ENCODE measurements around the gene CLDN1. TPM values are rescaled to one million over a fixed set of nuclear protein-coding genes. Genes with fewer than 3 reads are reported as not detected.
A peak's percentile ranks its signal among the peaks of the same experiment; 100 is the strongest.

The CLDN1 gene
- total RNA-seq, result 1 to 10 TPM in 1 of 4 donors, under 1 TPM in 2, not detected in 1; 0.92 to 1.2 (median 0.99) TPM

- peaks cover 11 to 26% (median 20%) of the 10 kb centered on the region in 4 donors for H3K4me1 ChIP-seq
- no peak for DNase-seq (ENCODE audit: extremely low spot score)
- no peak within 1 kb of the TSS for H3K27ac ChIP-seq (replicated peaks in 1 of 4)
- H3K36me3 ChIP-seq, result no peaks in the 10 kb centered on the region
- peak within 1 kb of the TSS; percentile 58 to 73 (median 59) for H3K4me3 ChIP-seq
- TF ChIP-seq POLR2AphosphoS5 (IDR thresholded peaks at IDR 0.05) (peak in 1 of 2 donors; percentile 40), POLR2A (IDR thresholded peaks at IDR 0.05; ENCODE audit: low read depth) (no peak), EP300 (IDR thresholded peaks at IDR 0.05) (no peak), CTCF (IDR thresholded peaks at IDR 0.05) (peak in 2 of 3 experiments; percentile 83 to 97)
- intact Hi-C loops (cut with DNase I), result loop anchor here (5.0 to 10.0 kb wide), 3 partner anchors 100 to 360 kb away; no protein-coding TSS in a partner anchor
- peaks cover 0 to 9% (median 0%) of the 10 kb centered on the region in 4 donors for H3K27me3 ChIP-seq
- WGBS, result 44% methylated on average over 4 of the region's 64 CpGs
- no peaks in the 10 kb centered on the region for H3K9me3 ChIP-seq
These were observed at the start of gene CLDN1 for GRCh38 chr3:190321789-190322603. CLDN1 (minus strand) TSS chr3:190322446; CDS start chr3:190322206, 240 bp downstream.

GRCh38 chr3:190371152-190371551 lies 48.9 kb upstream of the CLDN1 start:
- WGBS, result 48% methylated on average over 2 of the region's 2 CpGs
- no peak for DNase-seq (ENCODE audit: extremely low spot score)
- TF ChIP-seq POLR2AphosphoS5 (IDR thresholded peaks at IDR 0.05) (no peak), CTCF (IDR thresholded peaks at IDR 0.05) (no peak), POLR2A (IDR thresholded peaks at IDR 0.05; ENCODE audit: low read depth) (no peak), EP300 (IDR thresholded peaks at IDR 0.05) (no peak)
- Histone ChIP-seq H3K27ac (replicated peaks in 1 of 4) (no peak overlapping the region), H3K9me3 (no peaks in the 10 kb centered on the region), H3K27me3 (no peaks in the 10 kb centered on the region), H3K4me1 (no peaks in the 10 kb centered on the region), H3K36me3 (no peaks in the 10 kb centered on the region), H3K4me3 (no peak overlapping the region)
- intact Hi-C loops (cut with DNase I), result no loop called here

- no peak overlapping the region for H3K27ac ChIP-seq (replicated peaks in 1 of 4)
- TF ChIP-seq POLR2AphosphoS5 (IDR thresholded peaks at IDR 0.05) (no peak), EP300 (IDR thresholded peaks at IDR 0.05) (no peak), POLR2A (IDR thresholded peaks at IDR 0.05; ENCODE audit: low read depth) (no peak), CTCF (IDR thresholded peaks at IDR 0.05) (no peak)
- no peak overlapping the region for H3K4me3 ChIP-seq
- no peak for DNase-seq (ENCODE audit: extremely low spot score)
- intact Hi-C loops (cut with DNase I), result no loop called here
- H3K4me1 ChIP-seq, result no peaks in the 10 kb centered on the region
- 98% methylated on average over 2 of the region's 2 CpGs for WGBS
- no peaks in the 10 kb centered on the region for H3K27me3 ChIP-seq
- no peaks in the 10 kb centered on the region for H3K9me3 ChIP-seq
- H3K36me3 ChIP-seq, result no peaks in the 10 kb centered on the region
These were observed 48.1 kb upstream of the CLDN1 start for GRCh38 chr3:190370369-190370768.

GRCh38 chr3:190369668-190370295 lies 47.5 kb upstream of the CLDN1 start:
- no peak overlapping the region for H3K27ac ChIP-seq (replicated peaks in 1 of 4)
- intact Hi-C loops (cut with DNase I), result no loop called here
- no peaks in the 10 kb centered on the region for H3K4me1 ChIP-seq
- H3K4me3 ChIP-seq, result no peak overlapping the region
- H3K9me3 ChIP-seq, result no peaks in the 10 kb centered on the region
- DNase-seq (ENCODE audit: extremely low spot score), result no peak
- 83% methylated on average over 5 of the region's 5 CpGs for WGBS
- no peaks in the 10 kb centered on the region for H3K27me3 ChIP-seq
- TF ChIP-seq CTCF (IDR thresholded peaks at IDR 0.05) (no peak), POLR2AphosphoS5 (IDR thresholded peaks at IDR 0.05) (no peak), POLR2A (IDR thresholded peaks at IDR 0.05; ENCODE audit: low read depth) (no peak), EP300 (IDR thresholded peaks at IDR 0.05) (no peak)
- no peaks in the 10 kb centered on the region for H3K36me3 ChIP-seq

All from esophagus muscularis mucosa (tissue), 4 donors.